Measurements from ENCODE around the gene MINK1. TPM values are rescaled to one million over a fixed set of nuclear protein-coding genes. Genes with fewer than 3 reads are reported as not detected.
"Not testable (repeated sequence)": the region's sequence is repeated elsewhere in the genome, so short reads cannot be mapped to it uniquely, and the experiment has no call there.

MINK1 gene
- total and polyA plus RNA-seq, 10 of the 15 experiments (the other 5 are each of a cell fraction or from before 2014, with no cell fraction given) = 0.08 to 55.6 (median 15.0) TPM

DNA sequence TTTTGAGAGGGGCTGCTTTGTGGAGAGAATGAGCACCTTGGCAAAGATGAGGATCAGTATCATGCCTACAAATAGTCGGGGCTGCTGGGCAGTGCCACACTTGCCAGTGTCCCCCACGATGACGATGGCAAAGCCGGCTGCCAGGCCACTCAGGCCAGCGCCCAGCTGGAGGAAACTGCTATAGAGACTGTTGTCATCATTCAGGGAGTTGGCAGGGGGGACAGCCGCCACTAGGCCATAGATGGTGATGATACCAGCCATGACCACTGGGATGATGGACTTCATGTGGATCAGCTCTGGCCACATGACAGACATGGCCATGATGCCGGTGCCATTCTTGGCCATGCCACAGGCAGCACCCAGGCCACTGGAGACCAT is 23.8 kb downstream of the MINK1 start (continued):
- TF ChIP-seq, protein P1, sequence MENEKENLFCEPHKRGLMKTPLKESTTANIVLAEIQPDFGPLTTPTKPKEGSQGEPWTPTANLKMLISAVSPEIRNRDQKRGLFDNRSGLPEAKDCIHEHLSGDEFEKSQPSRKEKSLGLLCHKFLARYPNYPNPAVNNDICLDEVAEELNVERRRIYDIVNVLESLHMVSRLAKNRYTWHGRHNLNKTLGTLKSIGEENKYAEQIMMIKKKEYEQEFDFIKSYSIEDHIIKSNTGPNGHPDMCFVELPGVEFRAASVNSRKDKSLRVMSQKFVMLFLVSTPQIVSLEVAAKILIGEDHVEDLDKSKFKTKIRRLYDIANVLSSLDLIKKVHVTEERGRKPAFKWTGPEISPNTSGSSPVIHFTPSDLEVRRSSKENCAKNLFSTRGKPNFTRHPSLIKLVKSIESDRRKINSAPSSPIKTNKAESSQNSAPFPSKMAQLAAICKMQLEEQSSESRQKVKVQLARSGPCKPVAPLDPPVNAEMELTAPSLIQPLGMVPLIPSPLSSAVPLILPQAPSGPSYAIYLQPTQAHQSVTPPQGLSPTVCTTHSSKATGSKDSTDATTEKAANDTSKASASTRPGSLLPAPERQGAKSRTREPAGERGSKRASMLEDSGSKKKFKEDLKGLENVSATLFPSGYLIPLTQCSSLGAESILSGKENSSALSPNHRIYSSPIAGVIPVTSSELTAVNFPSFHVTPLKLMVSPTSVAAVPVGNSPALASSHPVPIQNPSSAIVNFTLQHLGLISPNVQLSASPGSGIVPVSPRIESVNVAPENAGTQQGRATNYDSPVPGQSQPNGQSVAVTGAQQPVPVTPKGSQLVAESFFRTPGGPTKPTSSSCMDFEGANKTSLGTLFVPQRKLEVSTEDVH (IDR thresholded peaks at IDR 0.05; ENCODE audit: low read depth, partially characterized antibody) = no peak
- no peak for TF ChIP-seq NR2C2 (IDR thresholded peaks at IDR 0.05; ENCODE audit: borderline replicate concordance, control insufficient read depth, insufficient read length, low read depth)
- TF ChIP-seq, protein P2, sequence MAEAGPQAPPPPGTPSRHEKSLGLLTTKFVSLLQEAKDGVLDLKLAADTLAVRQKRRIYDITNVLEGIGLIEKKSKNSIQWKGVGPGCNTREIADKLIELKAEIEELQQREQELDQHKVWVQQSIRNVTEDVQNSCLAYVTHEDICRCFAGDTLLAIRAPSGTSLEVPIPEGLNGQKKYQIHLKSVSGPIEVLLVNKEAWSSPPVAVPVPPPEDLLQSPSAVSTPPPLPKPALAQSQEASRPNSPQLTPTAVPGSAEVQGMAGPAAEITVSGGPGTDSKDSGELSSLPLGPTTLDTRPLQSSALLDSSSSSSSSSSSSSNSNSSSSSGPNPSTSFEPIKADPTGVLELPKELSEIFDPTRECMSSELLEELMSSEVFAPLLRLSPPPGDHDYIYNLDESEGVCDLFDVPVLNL (IDR thresholded peaks at IDR 0.05; ENCODE audit: low read depth, low read length) = no peak

DNA sequence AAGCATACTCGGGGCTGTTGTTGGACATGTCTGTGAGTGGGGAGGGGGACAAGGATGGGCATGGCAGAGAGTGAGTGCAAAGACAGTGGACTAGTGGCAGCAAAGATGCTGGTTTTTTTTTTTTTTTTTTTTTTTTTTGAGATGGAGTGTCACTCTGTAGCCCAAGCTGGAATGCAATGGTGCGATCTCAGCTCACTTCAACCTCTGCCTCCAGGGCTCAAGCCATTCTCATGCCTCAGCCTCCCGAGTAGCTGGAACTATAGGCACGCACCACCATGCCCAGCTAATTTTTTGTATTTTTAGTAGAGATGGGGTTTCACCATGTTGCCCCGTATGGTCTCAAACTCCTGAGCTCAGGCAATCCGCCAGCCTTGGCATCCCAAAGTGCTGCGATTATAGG is 24.2 kb downstream of the MINK1 start:
- H3K36me3 ChIP-seq (ENCODE audit: control insufficient read depth in 2 of 2, insufficient read depth in 2 of 2, low read length in 1 of 2); H3K9ac ChIP-seq (ENCODE audit: control insufficient read depth, insufficient read depth, low read length); H3K27ac ChIP-seq (ENCODE audit: control insufficient read depth, insufficient read depth); FAIRE-seq; BruUV-seq (replicated peaks); CTCF ChIA-PET; ATAC-seq; H3K4me3 ChIP-seq; H3K4me1 ChIP-seq (ENCODE audit: control insufficient read depth, insufficient read depth, low read length); RAD21 ChIA-PET (ENCODE audit: unreplicated experiment); H3K79me2 ChIP-seq (ENCODE audit: control insufficient read depth, insufficient read depth, low read length); H2AFZ ChIP-seq (ENCODE audit: control insufficient read depth, low read depth, low read length); DNase-seq (ENCODE audit: low read depth, low spot score); H3K4me2 ChIP-seq (ENCODE audit: control insufficient read depth, insufficient read depth); H3K9me3 ChIP-seq (replicated peaks; ENCODE audit: control insufficient read depth, insufficient read depth, low read length); H4K20me1 ChIP-seq (ENCODE audit: control insufficient read depth, insufficient read depth); in situ Hi-C loops (cut with MboI); intact Hi-C loops (cut with micrococcal nuclease; ENCODE audit: unreplicated experiment); H3K27me3 ChIP-seq (replicated peaks in 1 of 2; ENCODE audit: control insufficient read depth in 2 of 2, insufficient read depth in 2 of 2, low read length in 1 of 2): not testable (repeated sequence)
- SMC1A ChIA-PET (ENCODE audit: uncharacterized antibody, unreplicated experiment) = interaction anchor here (1.1 kb wide), 1 partner anchor 108 kb away, joined by 3 read pairs; no protein-coding TSS in a partner anchor
- POLR2A ChIA-PET = interaction anchor here (0.6 to 0.7 kb wide), 2 partner anchors 14 to 719 kb away, joined by 5 to 6 read pairs; no protein-coding TSS in a partner anchor
- 83% methylated on average over 6 of the region's 7 CpGs for WGBS (ENCODE audit: insufficient coverage, insufficient replicate concordance, low lambda C conversion rate, missing lambda C conversion rate)
